ENCODE data around the gene ZNF500.

ZNF500 gene

GRCh38 chr16:4768549-4769305 lies 1.8 kb upstream of the ZNF500 start:
- peak; percentile 92 for DNase-seq

GRCh38 chr16:4767872-4768548 lies 1.0 kb upstream of the ZNF500 start:
- no peak for DNase-seq

GRCh38 chr16:4765511-4766474 lies 1.2 kb downstream of the ZNF500 start:
- DNase-seq, result no peak

- no peak for DNase-seq
Measured at GRCh38 chr16:4763791-4764190, 3.2 kb downstream of the ZNF500 start.

GRCh38 chr16:4762205-4762604 lies 4.8 kb downstream of the ZNF500 start:
- no peak for DNase-seq

- no peak for DNase-seq
Measured at GRCh38 chr16:4760221-4760910, 6.6 kb downstream of the ZNF500 start.

GRCh38 chr16:4755687-4756086 lies 11.3 kb downstream of the ZNF500 start:
- no peak for DNase-seq

- no peak for DNase-seq
Measured at GRCh38 chr16:4754865-4755264, 12.1 kb downstream of the ZNF500 start.

GRCh38 chr16:4753227-4753626 lies 13.7 kb downstream of the ZNF500 start:
- no peak for DNase-seq

- no peak for DNase-seq
Measured at GRCh38 chr16:4752351-4753100, 14.4 kb downstream of the ZNF500 start.

GRCh38 chr16:4750896-4751295 lies 16.1 kb downstream of the ZNF500 start:
- no peak for DNase-seq

GRCh38 chr16:4749700-4750257 lies 17.2 kb downstream of the ZNF500 start:
- DNase-seq, result no peak

GRCh38 chr16:4748682-4749411 lies 18.1 kb downstream of the ZNF500 start:
- DNase-seq, result no peak

GRCh38 chr16:4747906-4748681 lies 18.9 kb downstream of the ZNF500 start:
- no peak for DNase-seq

GRCh38 chr16:4746991-4747574 lies 19.9 kb downstream of the ZNF500 start:
- no peak for DNase-seq

GRCh38 chr16:4746215-4746614 lies 20.7 kb downstream of the ZNF500 start:
- DNase-seq, result no peak

GRCh38 chr16:4745274-4745569 lies 21.7 kb downstream of the ZNF500 start:
- DNase-seq, result no peak

GRCh38 chr16:4744555-4745273 lies 22.2 kb downstream of the ZNF500 start:
- DNase-seq, result no peak

GRCh38 chr16:4743226-4743878 lies 23.6 kb downstream of the ZNF500 start:
- no peak for DNase-seq
